Measurements from ENCODE around the gene APOBEC3G.

DNA sequence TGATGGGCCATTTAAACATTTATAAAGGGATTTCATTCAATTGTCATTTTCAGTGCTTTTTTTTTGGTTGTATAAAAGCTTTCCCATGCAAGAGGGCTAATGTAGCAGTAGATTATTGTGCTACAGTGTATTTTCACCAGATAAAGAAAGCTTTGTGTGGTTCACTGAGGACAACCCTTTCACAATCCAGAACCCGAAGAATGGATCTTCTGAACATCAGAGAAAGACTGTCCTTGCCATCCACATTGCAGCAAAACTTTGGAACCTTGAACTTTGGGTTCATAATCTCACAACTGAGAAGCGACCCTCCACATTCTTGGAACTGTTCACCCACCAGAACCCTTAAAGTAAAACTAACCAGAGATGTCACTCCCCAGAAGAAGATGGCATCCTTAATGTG, 29.3 kb downstream of the APOBEC3G start:
- TF ChIP-seq POLR2A (IDR thresholded peaks at IDR 0.05; ENCODE audit: low read length), result no peak
- no peak for TF ChIP-seq GATA1 (IDR thresholded peaks at IDR 0.05; ENCODE audit: low read depth, low read length)

All from erythroblast (primary cell).